ENCODE measurements around the gene MYOCD. TPM values are rescaled to one million over a fixed set of nuclear protein-coding genes. Genes with fewer than 3 reads are reported as not detected.

MYOCD gene
- total and polyA plus RNA-seq, 2 of the 13 experiments (the other 11 are each of a cell fraction or from before 2014, with no cell fraction given) = not detected

DNA sequence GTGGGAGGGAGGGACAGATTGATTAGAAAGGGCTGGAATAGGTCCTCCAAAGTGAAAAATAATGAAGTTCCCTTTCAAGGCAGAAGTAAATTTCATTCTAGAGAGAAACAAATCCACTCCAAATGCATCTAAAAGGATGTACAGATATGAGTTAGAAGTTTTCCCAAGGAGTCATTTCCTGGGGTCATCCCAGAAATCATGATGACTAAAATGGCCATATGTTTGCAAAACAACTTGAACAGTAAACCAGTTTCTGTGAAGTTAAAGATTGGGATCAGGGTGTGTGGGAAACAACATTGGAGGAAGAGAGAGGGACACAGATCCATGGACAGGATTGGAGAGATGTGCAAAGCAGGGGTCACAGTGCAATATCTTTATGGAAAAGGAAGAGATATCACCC lies 91.1 kb downstream of the MYOCD start:
- Histone ChIP-seq H3K9me3 (ENCODE audit: low read length) (no peaks in the 10 kb centered on the region), H3K79me2 (ENCODE audit: insufficient read depth, low read length) (no peaks in the 10 kb centered on the region), H2AFZ (ENCODE audit: low read length) (no peak overlapping the region), H3K27me3 (ENCODE audit: control insufficient read depth in 1 of 2, insufficient read depth in 2 of 2, low read length in 2 of 2) (peaks cover 0 to 10% of the 10 kb centered on the region in 2 experiments; a peak in 2 of 5 replicates), H3K9ac (ENCODE audit: insufficient read depth, low read depth, low read length) (no peak overlapping the region), H3K4me2 (ENCODE audit: low read depth, low read length) (no peak overlapping the region), H3K27ac (ENCODE audit: extremely low read length, insufficient read depth, low read length) (no peak overlapping the region), H3K4me1 (ENCODE audit: insufficient read depth, low read length) (no peaks in the 10 kb centered on the region), H3K4me3 (replicated peaks in 1 of 3; ENCODE audit: insufficient read depth in 1 of 3, low read depth in 2 of 3, low read length in 3 of 3) (no peak overlapping the region), H4K20me1 (ENCODE audit: insufficient read depth, low read length) (no peaks in the 10 kb centered on the region), H3K36me3 (replicated peaks in 1 of 2; ENCODE audit: control insufficient read depth in 1 of 2, insufficient read depth in 2 of 2, low read length in 2 of 2) (no peaks in the 10 kb centered on the region)
- CTCF ChIA-PET (ENCODE audit: low intra/inter-chr PET ratio, low total read pairs) = no interaction called here
- intact Hi-C loops (cut with micrococcal nuclease; ENCODE audit: unreplicated experiment) (no loop called here), in situ Hi-C loops (cut with HindIII; ENCODE audit: extremely low pct_ligation_motif_present, low pct_unique_long_range_greater_than_20kb) (no loop called here)
- ATAC-seq (no peak), DNase-seq (ENCODE audit: low spot score) (no peak), FAIRE-seq (no peak)
- POLR2A ChIA-PET = no interaction called here
- BruUV-seq (replicated peaks) = no TSS peak
- TF ChIP-seq ZNF607 (CRISPR knock-in tag; IDR thresholded peaks at IDR 0.05; ENCODE audit: borderline replicate concordance) (no peak), HNF4A (CRISPR knock-in tag; IDR thresholded peaks at IDR 0.05) (no peak), GATAD1 (CRISPR knock-in tag; IDR thresholded peaks at IDR 0.05) (no peak), ZNF878 (CRISPR knock-in tag; IDR thresholded peaks at IDR 0.05) (no peak), FOXP1 (IDR thresholded peaks at IDR 0.05) (no peak), FOXP1 (CRISPR knock-in tag; IDR thresholded peaks at IDR 0.05) (no peak), ZNF543 (CRISPR knock-in tag; IDR thresholded peaks at IDR 0.05) (no peak), ZNF382 (CRISPR knock-in tag; IDR thresholded peaks at IDR 0.05; ENCODE audit: borderline replicate concordance) (no peak), SNAI1 (CRISPR knock-in tag; IDR thresholded peaks at IDR 0.05; ENCODE audit: borderline replicate concordance) (no peak), ZNF83 (CRISPR knock-in tag; IDR thresholded peaks at IDR 0.05; ENCODE audit: borderline replicate concordance) (no peak), TCF12 (IDR thresholded peaks at IDR 0.05) (no peak), TCF12 (CRISPR knock-in tag; IDR thresholded peaks at IDR 0.05) (no peak), ETV6 (CRISPR knock-in tag; conservative IDR thresholded peaks at IDR 0.05) (no peak)
- TF ChIP-seq, protein P1, sequence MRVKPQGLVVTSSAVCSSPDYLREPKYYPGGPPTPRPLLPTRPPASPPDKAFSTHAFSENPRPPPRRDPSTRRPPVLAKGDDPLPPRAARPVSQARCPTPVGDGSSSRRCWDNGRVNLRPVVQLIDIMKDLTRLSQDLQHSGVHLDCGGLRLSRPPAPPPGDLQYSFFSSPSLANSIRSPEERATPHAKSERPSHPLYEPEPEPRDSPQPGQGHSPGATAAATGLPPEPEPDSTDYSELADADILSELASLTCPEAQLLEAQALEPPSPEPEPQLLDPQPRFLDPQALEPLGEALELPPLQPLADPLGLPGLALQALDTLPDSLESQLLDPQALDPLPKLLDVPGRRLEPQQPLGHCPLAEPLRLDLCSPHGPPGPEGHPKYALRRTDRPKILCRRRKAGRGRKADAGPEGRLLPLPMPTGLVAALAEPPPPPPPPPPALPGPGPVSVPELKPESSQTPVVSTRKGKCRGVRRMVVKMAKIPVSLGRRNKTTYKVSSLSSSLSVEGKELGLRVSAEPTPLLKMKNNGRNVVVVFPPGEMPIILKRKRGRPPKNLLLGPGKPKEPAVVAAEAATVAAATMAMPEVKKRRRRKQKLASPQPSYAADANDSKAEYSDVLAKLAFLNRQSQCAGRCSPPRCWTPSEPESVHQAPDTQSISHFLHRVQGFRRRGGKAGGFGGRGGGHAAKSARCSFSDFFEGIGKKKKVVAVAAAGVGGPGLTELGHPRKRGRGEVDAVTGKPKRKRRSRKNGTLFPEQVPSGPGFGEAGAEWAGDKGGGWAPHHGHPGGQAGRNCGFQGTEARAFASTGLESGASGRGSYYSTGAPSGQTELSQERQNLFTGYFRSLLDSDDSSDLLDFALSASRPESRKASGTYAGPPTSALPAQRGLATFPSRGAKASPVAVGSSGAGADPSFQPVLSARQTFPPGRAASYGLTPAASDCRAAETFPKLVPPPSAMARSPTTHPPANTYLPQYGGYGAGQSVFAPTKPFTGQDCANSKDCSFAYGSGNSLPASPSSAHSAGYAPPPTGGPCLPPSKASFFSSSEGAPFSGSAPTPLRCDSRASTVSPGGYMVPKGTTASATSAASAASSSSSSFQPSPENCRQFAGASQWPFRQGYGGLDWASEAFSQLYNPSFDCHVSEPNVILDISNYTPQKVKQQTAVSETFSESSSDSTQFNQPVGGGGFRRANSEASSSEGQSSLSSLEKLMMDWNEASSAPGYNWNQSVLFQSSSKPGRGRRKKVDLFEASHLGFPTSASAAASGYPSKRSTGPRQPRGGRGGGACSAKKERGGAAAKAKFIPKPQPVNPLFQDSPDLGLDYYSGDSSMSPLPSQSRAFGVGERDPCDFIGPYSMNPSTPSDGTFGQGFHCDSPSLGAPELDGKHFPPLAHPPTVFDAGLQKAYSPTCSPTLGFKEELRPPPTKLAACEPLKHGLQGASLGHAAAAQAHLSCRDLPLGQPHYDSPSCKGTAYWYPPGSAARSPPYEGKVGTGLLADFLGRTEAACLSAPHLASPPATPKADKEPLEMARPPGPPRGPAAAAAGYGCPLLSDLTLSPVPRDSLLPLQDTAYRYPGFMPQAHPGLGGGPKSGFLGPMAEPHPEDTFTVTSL (CRISPR knock-in tag; IDR thresholded peaks at IDR 0.05; ENCODE audit: borderline replicate concordance) = no peak
- TF ChIP-seq, protein P2, sequence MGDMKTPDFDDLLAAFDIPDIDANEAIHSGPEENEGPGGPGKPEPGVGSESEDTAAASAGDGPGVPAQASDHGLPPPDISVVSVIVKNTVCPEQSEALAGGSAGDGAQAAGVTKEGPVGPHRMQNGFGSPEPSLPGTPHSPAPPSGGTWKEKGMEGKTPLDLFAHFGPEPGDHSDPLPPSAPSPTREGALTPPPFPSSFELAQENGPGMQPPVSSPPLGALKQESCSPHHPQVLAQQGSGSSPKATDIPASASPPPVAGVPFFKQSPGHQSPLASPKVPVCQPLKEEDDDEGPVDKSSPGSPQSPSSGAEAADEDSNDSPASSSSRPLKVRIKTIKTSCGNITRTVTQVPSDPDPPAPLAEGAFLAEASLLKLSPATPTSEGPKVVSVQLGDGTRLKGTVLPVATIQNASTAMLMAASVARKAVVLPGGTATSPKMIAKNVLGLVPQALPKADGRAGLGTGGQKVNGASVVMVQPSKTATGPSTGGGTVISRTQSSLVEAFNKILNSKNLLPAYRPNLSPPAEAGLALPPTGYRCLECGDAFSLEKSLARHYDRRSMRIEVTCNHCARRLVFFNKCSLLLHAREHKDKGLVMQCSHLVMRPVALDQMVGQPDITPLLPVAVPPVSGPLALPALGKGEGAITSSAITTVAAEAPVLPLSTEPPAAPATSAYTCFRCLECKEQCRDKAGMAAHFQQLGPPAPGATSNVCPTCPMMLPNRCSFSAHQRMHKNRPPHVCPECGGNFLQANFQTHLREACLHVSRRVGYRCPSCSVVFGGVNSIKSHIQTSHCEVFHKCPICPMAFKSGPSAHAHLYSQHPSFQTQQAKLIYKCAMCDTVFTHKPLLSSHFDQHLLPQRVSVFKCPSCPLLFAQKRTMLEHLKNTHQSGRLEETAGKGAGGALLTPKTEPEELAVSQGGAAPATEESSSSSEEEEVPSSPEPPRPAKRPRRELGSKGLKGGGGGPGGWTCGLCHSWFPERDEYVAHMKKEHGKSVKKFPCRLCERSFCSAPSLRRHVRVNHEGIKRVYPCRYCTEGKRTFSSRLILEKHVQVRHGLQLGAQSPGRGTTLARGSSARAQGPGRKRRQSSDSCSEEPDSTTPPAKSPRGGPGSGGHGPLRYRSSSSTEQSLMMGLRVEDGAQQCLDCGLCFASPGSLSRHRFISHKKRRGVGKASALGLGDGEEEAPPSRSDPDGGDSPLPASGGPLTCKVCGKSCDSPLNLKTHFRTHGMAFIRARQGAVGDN (CRISPR knock-in tag; IDR thresholded peaks at IDR 0.05) = no peak
- TF ChIP-seq, protein P3, sequence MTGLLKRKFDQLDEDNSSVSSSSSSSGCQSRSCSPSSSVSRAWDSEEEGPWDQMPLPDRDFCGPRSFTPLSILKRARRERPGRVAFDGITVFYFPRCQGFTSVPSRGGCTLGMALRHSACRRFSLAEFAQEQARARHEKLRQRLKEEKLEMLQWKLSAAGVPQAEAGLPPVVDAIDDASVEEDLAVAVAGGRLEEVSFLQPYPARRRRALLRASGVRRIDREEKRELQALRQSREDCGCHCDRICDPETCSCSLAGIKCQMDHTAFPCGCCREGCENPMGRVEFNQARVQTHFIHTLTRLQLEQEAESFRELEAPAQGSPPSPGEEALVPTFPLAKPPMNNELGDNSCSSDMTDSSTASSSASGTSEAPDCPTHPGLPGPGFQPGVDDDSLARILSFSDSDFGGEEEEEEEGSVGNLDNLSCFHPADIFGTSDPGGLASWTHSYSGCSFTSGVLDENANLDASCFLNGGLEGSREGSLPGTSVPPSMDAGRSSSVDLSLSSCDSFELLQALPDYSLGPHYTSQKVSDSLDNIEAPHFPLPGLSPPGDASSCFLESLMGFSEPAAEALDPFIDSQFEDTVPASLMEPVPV (CRISPR knock-in tag; IDR thresholded peaks at IDR 0.05) = no peak

Data from HepG2 (cell line).